ENCODE measurements around the gene SLC10A1. TPM values are rescaled to one million over a fixed set of nuclear protein-coding genes. Genes with fewer than 3 reads are reported as not detected.

Gene SLC10A1
- total and polyA plus RNA-seq, 2 donors (not counting 1 experiment from before 2014, with no cell fraction given), result not detected

DNA sequence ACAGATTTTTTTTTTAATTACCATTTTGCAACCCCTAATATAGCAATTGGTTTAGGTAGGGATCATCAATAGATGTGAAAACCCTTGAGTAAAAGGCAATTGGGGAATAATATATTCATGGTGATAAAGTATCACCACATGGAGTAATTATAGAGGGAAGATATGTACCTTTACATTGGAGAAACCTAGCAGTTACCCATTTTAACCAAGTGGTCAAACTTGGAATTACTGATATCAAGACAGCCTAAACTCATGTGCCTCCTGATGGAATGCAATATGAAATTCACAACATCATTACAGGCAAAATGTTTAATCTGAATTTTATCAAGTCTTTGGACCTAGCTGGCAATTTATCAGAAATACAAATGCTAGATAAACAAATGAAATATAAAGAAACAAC lies 6.7 kb upstream of the SLC10A1 start:
- ATAC-seq (ENCODE audit: low read depth) (no peak), DNase-seq (no peak)
- H3K27me3 Mint-ChIP-seq, result peaks cover 32% of the 10 kb centered on the region
- Histone ChIP-seq H3K27me3 (replicated peaks in 1 of 4; ENCODE audit: control extremely low read depth in 1 of 4, control insufficient read depth in 3 of 4, insufficient read depth in 4 of 4, low read length in 3 of 4) (no peaks in the 10 kb centered on the region), H3K4me1 (ENCODE audit: control insufficient read depth in 2 of 2, insufficient read depth in 2 of 2, low read length in 2 of 2) (no peaks in the 10 kb centered on the region), H4K20me1 (ENCODE audit: control insufficient read depth, insufficient read depth, low read length, poor library complexity, severe bottlenecking) (no peaks in the 10 kb centered on the region), H3K4me2 (replicated peaks; ENCODE audit: low read depth, low read length, poor library complexity, severe bottlenecking) (no peak overlapping the region), H3K79me2 (ENCODE audit: control insufficient read depth, insufficient read depth, low read length) (no peaks in the 10 kb centered on the region), H3K4me3 (ENCODE audit: control extremely low read depth in 1 of 5, extremely low read depth in 1 of 5, insufficient read depth in 1 of 5, low read depth in 2 of 5, low read length in 4 of 5) (no peak overlapping the region), H3K9ac (ENCODE audit: low read length) (no peak overlapping the region), H3K9me3 (ENCODE audit: control extremely low read depth in 1 of 3, control insufficient read depth in 2 of 3, insufficient read depth in 1 of 3, low read length in 2 of 3) (no peaks in the 10 kb centered on the region), H3K27ac (ENCODE audit: low read length in 2 of 2) (no peak overlapping the region), H3K36me3 (replicated peaks in 1 of 2; ENCODE audit: control extremely low read depth in 1 of 2, control insufficient read depth in 1 of 2, extremely low read depth in 1 of 2, insufficient read depth in 2 of 2, low read length in 1 of 2) (no peaks in the 10 kb centered on the region), H2AFZ (ENCODE audit: insufficient read depth, low read depth, low read length, poor library complexity, severe bottlenecking) (no peak overlapping the region)
- ChIA-PET POLR2A (no interaction called here), CTCF (interaction anchor here (0.6 kb wide), 1 partner anchor 33 kb away, joined by 4 read pairs; no protein-coding TSS in a partner anchor)
- TF ChIP-seq CTCF (IDR thresholded peaks at IDR 0.05), result peak; percentile 18
- no peak for TF ChIP-seq EZH2 (IDR thresholded peaks at IDR 0.05; ENCODE audit: borderline replicate concordance, insufficient read depth, low read depth, low read length, poor library complexity, severe bottlenecking)
- intact Hi-C loops (cut with micrococcal nuclease), result no loop called here
- no peaks in the 10 kb centered on the region for H3K4me1 Mint-ChIP-seq
- H3K9me3 Mint-ChIP-seq (ENCODE audit: insufficient read depth), result no peaks in the 10 kb centered on the region
- H3K27ac Mint-ChIP-seq, result no peak overlapping the region
- no peak overlapping the region for H3K4me3 Mint-ChIP-seq

DNA sequence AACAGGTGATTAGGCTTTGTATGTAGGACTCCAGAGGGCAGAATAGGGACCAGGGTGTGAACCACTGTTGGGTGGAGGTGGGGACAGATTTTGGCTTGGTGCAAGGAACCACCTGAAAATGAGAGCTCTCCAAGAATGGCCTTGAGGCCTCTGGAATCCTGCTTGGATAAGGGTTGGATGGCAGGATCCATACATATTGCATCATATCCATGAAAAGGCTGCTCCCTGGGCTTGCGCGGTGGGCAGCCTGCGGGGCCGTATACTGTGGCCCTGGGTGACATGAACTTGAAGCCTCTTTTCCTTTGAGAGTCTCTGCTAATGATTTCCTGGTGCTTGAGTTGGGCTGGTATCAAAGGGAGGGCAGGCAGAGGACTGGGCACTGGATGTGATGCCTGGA lies 1.3 kb upstream of the SLC10A1 start:
- H3K27me3 Mint-ChIP-seq, result peaks cover 20% of the 10 kb centered on the region
- Histone ChIP-seq H3K4me2 (replicated peaks; ENCODE audit: low read depth, low read length, poor library complexity, severe bottlenecking) (no peak overlapping the region), H3K9me3 (ENCODE audit: control extremely low read depth in 1 of 3, control insufficient read depth in 2 of 3, insufficient read depth in 1 of 3, low read length in 2 of 3) (no peaks in the 10 kb centered on the region), H3K27me3 (replicated peaks in 1 of 4; ENCODE audit: control extremely low read depth in 1 of 4, control insufficient read depth in 3 of 4, insufficient read depth in 4 of 4, low read length in 3 of 4) (no peaks in the 10 kb centered on the region), H3K36me3 (replicated peaks in 1 of 2; ENCODE audit: control extremely low read depth in 1 of 2, control insufficient read depth in 1 of 2, extremely low read depth in 1 of 2, insufficient read depth in 2 of 2, low read length in 1 of 2) (no peaks in the 10 kb centered on the region), H3K27ac (ENCODE audit: low read length in 2 of 2) (no peak overlapping the region), H3K79me2 (ENCODE audit: control insufficient read depth, insufficient read depth, low read length) (no peaks in the 10 kb centered on the region), H2AFZ (ENCODE audit: insufficient read depth, low read depth, low read length, poor library complexity, severe bottlenecking) (no peak overlapping the region), H3K4me3 (ENCODE audit: control extremely low read depth in 1 of 5, extremely low read depth in 1 of 5, insufficient read depth in 1 of 5, low read depth in 2 of 5, low read length in 4 of 5) (no peak overlapping the region), H4K20me1 (ENCODE audit: control insufficient read depth, insufficient read depth, low read length, poor library complexity, severe bottlenecking) (no peaks in the 10 kb centered on the region), H3K4me1 (ENCODE audit: control insufficient read depth in 2 of 2, insufficient read depth in 2 of 2, low read length in 2 of 2) (no peaks in the 10 kb centered on the region), H3K9ac (ENCODE audit: low read length) (no peak overlapping the region)
- intact Hi-C loops (cut with micrococcal nuclease), result no loop called here
- no peak overlapping the region for H3K4me3 Mint-ChIP-seq
- H3K9me3 Mint-ChIP-seq (ENCODE audit: insufficient read depth), result no peaks in the 10 kb centered on the region
- TF ChIP-seq CTCF (IDR thresholded peaks at IDR 0.05) (no peak), EZH2 (IDR thresholded peaks at IDR 0.05; ENCODE audit: borderline replicate concordance, insufficient read depth, low read depth, low read length, poor library complexity, severe bottlenecking) (no peak)
- ChIA-PET POLR2A (no interaction called here), CTCF (no interaction called here)
- no peaks in the 10 kb centered on the region for H3K4me1 Mint-ChIP-seq
- no peak overlapping the region for H3K27ac Mint-ChIP-seq
- 100% methylated on average over 4 of the region's 4 CpGs for WGBS (ENCODE audit: insufficient coverage)
- no peak for DNase-seq
- ATAC-seq (ENCODE audit: low read depth), result no peak
